HG03196 (cell line): Measurements from ENCODE around the gene LMNA.
A peak's percentile ranks its signal among the peaks of the same experiment; 100 is the strongest.

Experiments
- ATAC-seq: cut with Tn5 transposase; IDR thresholded peaks from one replicate; pipeline ENCODE4 v1.9.1; 2021; ENCODE audit not compliant: unreplicated experiment

LMNA gene

DNA sequence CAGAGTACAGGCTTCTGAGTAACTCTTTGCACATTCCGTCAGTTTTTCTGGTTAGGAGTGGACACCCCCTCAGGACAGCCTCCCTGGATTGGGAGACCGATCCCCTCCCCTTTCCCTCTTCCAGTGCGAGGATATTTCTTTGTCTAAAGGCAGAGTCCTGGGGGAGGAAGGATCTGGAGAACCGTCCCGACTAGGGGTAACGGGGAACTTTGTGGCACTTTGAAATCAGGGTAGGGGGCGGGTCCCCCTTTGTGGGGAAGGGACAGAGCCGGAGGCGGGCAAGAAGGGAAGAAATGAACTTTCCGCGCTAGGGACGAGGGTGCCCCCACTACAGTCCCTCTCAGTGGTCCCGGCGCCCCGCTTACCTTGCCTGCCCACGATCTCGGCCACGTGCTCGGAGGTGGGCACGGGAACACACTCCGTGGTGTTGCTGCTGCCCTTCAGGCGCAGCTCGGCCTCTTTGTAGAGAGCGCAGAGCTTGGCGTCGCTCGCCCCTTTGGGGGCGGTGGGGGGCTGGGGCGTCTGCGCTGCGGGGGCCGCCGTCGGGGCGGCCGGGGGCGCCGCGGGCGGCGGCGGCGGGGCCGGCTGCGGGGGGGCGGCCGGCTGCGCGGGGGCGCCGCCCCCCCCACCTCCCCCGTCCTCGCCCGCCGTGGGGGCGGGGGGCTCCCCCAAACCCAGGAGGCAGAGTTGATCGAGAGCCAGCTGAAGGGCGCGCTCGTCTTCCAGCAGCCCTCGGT lies 33.2 kb upstream of the LMNA start:
- ATAC-seq: no peak

DNA sequence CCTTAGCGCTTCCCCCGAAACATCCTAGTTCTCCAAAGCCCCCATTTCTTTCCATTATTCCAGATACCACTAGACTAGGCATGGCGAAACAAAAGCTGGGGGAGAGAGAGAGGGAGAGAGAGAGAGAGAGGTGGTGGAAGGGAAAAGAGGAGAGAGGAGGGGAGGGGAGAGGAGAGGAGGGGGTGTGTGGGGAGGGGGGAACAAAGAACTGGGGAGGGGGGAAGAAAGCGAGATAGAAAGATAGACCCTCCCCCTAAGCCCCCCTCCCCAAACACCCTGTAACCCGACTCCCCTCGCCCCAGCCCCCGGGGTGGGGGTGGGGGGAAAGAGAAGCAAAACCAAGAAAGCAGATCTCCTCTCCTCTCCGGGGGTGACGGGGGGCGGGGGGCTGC lies 32.6 kb upstream of the LMNA start:
- no peak for ATAC-seq

- no peak for ATAC-seq
Observed at GRCh38 chr1:156082309-156083091, 32.0 kb upstream of the LMNA start, which contains the start of gene MEX3A. Gene MEX3A (minus strand): TSS chr1:156082465. CDS start chr1:156081998, 467 bp downstream.

DNA sequence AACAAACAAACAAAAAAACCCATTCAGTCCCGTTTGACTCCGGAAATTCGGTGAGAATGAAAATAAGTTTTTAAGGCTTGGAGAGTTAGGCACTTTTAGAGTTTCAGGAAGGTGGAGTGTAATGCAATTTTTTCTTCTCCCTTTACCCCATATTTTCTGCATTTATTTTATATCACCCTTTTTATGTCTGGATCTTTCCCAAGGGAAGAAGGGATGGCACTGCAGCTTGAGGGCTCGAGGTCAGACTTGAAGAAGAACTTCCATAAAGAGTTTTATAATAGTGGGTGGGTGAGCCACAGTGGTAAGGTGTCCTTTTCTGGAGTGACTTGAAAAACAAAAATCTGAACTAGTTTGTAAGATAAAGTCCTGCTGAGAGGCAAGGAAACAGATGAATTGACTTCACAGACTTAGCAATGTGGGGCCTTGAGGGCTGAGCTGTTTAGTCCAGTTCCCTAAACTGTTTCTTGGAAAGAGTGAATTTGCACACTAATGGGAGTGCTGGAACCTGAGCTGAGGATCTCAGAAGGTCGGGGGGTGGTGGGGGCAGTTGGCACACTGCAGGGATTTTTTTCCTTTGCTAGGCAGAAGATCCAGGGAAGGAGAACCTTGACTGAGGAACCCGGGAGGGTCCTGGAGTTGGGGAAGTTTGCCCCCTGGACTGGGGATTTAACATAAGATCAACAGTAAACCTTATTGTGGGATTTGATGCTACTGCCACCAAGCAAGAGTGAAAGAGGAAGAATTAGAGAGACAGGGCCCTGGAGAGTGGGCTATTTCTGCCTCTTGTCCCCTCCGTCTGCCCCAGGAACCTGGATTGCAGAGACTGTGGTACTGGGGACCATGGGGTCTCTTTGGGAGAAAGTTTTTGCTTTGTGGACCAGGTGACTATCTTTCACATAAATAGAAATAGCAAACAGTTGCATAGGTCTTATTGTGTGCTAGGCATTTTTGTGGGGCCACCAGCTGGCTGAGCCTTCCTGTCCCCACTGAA lies 30.4 kb upstream of the LMNA start:
- no peak for ATAC-seq

DNA sequence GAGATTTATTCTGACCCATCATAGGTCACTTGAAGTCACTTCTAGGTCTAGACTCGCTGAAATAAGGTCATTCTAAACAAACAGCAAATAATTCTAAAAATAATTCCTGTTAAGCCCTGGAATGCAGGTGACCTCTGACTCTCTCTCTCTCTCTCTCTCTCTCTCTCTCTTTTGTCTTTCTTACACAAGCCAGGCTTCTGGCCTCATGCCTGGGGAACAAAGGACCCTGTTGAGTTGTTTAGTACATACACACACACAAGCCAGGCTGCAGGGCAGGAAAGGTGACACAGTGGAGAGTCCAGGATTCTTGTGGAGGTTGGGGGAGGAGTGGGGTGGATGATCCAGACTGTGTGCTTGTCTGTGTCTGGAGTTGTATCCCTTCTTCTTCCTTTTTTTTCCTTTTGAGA lies 28.3 kb upstream of the LMNA start:
- no peak for ATAC-seq

DNA sequence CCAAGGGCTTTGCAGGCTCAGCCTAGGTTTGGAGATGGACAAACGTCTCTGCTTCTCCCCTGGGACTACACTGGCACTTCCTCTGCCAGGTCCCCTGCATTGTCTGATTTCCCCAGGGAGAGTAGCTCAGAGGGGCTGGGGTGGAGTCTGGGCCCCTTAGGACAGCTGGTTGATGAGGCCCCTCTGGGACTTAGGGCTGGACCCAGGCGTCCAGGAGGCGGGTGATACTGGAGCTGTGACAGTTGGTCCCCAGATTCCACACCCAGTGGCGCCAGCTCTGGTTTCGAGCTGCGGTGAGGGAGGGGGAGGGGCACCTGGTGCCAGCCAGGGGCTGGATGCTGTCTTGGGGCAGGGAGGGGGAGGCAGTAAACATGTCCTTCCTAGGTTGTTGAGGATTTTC lies 24.8 kb upstream of the LMNA start:
- ATAC-seq: no peak

GRCh38 chr1:156090138-156090839 lies 24.2 kb upstream of the LMNA start:
- ATAC-seq: no peak

DNA sequence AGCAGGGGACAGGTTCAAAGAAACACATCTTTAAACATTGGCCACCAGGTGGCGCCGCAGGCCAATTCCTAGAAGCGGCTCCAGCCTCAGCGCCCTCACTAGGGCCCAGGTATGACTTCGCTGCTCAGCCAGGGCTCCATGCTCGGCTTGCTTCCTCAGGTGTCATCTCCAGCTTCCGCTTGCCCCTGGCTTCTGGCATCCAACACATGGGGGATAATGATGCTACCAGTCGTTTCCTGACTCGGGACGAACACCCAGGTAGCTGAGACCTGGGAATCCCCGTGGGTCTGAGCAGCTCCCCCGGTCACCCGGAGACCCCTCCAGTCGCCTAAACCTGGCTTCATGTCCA lies 23.7 kb upstream of the LMNA start:
- ATAC-seq: peak; percentile 64

- ATAC-seq: no peak
Observed at GRCh38 chr1:156091610-156092009, 22.9 kb upstream of the LMNA start.

DNA sequence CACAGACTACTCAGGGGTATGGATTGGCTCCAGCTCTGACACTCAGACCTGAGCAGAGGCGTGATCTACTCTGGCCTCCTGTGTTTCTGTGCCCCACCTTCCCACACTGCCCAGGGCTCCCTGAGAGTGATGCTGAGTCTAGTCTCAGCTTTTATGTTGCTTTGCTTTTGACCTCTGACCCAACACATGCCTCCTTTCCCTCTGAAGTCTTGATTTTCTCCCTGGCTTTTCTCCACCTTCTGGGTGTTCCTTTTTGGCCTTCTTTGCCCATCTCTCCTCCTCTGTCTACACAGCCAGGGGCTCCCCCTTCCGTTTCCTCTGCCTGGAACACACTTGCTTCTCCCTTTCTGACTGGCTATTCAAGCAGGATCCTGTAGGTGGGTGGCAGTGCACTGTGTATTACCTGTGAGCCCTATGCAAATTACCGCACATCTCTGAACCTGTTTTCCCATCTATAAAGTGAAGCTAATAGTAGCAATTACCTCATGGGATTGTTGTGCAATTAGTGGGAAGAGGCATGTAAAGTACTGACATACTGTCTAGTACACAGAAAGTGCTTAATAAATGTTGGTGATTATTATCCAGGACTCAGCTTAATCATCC lies 18.5 kb upstream of the LMNA start:
- no peak for ATAC-seq

- ATAC-seq: peak; percentile 68
Observed at GRCh38 chr1:156096640-156097391, 17.7 kb upstream of the LMNA start.

- ATAC-seq: no peak
Observed at GRCh38 chr1:156097499-156098178, 16.9 kb upstream of the LMNA start.

DNA sequence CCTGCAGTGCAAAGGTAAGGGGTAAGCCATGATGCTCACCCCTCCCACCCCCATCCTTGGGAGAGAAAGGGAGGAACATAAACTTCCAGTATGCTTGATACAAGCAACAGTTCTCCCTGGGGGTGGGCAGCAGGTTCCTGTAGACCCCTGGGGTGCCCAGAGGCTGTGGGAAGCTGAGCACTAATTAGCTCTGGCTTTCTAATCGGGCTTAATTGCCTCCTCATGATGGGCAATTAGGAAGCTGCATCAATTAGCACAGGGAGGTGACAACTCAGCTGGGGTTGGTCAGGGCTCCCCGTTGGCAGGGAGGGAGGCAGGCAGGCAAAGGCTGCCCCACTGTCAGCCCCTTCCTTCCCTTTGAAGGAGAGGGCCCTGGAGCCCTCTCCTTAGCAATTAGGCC lies 15.7 kb upstream of the LMNA start:
- ATAC-seq: no peak

GRCh38 chr1:156099282-156099681 lies 15.2 kb upstream of the LMNA start:
- no peak for ATAC-seq

- ATAC-seq: no peak
Observed at GRCh38 chr1:156100205-156100995, 14.1 kb upstream of the LMNA start.

- ATAC-seq: no peak
Observed at GRCh38 chr1:156101880-156102279, 12.6 kb upstream of the LMNA start.

DNA sequence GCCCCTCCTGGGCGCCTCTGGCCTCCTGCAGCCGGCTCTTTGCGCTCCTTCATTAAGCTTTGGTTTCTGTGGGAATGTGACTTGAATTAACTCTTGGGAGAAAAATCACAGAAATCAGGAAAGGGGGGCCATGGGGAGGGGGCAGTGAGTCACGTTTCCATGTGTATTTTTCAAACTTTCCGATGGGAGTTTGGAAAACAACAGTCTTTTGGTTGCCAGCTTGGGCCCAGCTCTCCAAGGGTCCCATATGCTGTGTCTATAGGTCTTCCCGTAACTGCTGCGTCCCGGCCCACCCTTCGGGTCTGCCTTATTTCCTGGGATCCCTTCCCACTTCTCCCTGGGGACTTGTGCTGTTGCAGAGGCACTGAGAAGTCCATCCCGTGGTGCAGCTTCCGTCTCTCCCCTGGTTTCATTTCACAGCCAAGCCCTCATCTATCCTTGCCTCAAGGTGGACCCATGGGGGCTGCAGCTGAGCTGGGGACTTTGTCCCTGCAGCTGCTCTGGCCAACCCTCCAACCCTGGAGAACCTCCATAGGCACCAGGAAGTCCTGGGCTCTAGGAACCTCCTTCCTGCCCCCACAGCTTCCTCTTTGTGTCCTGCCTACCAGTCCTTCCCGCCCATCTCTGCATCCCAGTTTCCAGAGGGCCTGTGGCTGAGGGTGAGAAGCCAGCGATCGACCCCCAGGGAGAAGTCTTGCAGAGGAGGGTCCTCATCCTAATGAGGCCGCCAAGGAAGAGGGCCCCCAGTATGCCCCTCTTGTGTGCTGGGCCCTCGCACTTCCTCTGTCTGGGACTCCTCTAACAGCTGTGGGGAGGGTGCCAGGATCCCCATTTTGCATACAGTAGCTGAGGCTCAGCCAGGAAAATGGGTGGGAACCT lies 11.6 kb upstream of the LMNA start:
- ATAC-seq: no peak
